Nephron (organoid): Measurements from ENCODE around the gene DIS3L2.

Experiments
- H3K27ac Mint-ChIP-seq, 3 experiments: 2 replicates each; pipeline ENCODE4 v1.8.0; 2020; ENCODE audit warnings: mixed read lengths in 3 of 3, mild to moderate bottlenecking in 2 of 3, moderate library complexity in 1 of 3
- H3K27me3 Mint-ChIP-seq: 2 replicates; pipeline ENCODE4 v1.8.0; 2021; ENCODE audit warnings: low read depth, mild to moderate bottlenecking, moderate library complexity, mixed read lengths
- H3K36me3 Mint-ChIP-seq: 2 replicates; pipeline ENCODE4 v1.8.0; 2020; ENCODE audit warnings: low read depth, mixed read lengths
- H3K4me1 Mint-ChIP-seq: 2 replicates; pipeline ENCODE4 v1.8.0; 2020; ENCODE audit warnings: mixed read lengths
- H3K4me3 Mint-ChIP-seq, 3 experiments: 2 replicates each; pipeline ENCODE4 v1.8.0; 2020; ENCODE audit warnings: mild to moderate bottlenecking in 3 of 3, mixed read lengths in 3 of 3, moderate library complexity in 2 of 3
- H3K9me3 Mint-ChIP-seq: 2 replicates; pipeline ENCODE4 v1.8.0; 2020; ENCODE audit warnings: mixed read lengths
- TF ChIP-seq, protein P1 (sequence below), 3 experiments: fragments of 200-600 bp; sonication (generic); IDR thresholded peaks; one replicate each; pipeline ENCODE4 v1.5.0; 2021; ENCODE audit warnings: antibody characterized with exemption in 3 of 3; ENCODE audit not compliant: unreplicated experiment in 3 of 3

Gene DIS3L2

GRCh38 chr2:232013701-232014353 is 52.3 kb downstream of the DIS3L2 start:
- H3K27ac Mint-ChIP-seq: no peak overlapping the region
- no peak overlapping the region for H3K4me3 Mint-ChIP-seq
- no peaks in the 10 kb centered on the region for H3K27me3 Mint-ChIP-seq
- peaks cover 5% of the 10 kb centered on the region for H3K4me1 Mint-ChIP-seq
- peaks cover 3% of the 10 kb centered on the region for H3K9me3 Mint-ChIP-seq
- TF ChIP-seq, protein P1, sequence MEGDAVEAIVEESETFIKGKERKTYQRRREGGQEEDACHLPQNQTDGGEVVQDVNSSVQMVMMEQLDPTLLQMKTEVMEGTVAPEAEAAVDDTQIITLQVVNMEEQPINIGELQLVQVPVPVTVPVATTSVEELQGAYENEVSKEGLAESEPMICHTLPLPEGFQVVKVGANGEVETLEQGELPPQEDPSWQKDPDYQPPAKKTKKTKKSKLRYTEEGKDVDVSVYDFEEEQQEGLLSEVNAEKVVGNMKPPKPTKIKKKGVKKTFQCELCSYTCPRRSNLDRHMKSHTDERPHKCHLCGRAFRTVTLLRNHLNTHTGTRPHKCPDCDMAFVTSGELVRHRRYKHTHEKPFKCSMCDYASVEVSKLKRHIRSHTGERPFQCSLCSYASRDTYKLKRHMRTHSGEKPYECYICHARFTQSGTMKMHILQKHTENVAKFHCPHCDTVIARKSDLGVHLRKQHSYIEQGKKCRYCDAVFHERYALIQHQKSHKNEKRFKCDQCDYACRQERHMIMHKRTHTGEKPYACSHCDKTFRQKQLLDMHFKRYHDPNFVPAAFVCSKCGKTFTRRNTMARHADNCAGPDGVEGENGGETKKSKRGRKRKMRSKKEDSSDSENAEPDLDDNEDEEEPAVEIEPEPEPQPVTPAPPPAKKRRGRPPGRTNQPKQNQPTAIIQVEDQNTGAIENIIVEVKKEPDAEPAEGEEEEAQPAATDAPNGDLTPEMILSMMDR (IDR thresholded peaks at IDR 0.05; ENCODE audit: unreplicated experiment in 3 of 3): no peak
- H3K36me3 Mint-ChIP-seq: peaks cover 44% of the 10 kb centered on the region

DNA sequence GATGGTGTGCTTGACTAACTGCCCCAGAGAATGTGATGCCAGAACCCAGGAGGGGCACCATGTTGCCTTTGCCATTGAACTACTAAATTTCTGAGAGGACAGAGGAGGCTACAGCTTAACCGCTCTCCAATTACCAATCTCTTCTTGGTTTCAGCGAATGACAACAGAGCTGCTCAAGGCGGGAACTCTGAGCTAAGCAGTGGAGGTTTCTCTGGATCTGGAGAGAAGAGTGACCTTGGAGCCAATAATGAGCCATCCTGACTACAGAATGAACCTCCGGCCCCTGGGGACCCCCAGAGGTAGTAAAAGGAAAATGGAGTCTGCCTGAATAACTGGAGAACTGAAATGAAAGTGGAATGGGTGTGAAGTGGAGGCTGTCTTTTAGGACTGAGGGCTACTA is 53.2 kb downstream of the DIS3L2 start:
- Mint-ChIP-seq H3K4me3 (no peak overlapping the region), H3K27me3 (no peaks in the 10 kb centered on the region), H3K36me3 (peaks cover 40% of the 10 kb centered on the region), H3K27ac (no peak overlapping the region), H3K9me3 (peaks cover 3% of the 10 kb centered on the region), H3K4me1 (peaks cover 5% of the 10 kb centered on the region)
- TF ChIP-seq, protein P1 (IDR thresholded peaks at IDR 0.05; ENCODE audit: unreplicated experiment in 3 of 3): no peak

DNA sequence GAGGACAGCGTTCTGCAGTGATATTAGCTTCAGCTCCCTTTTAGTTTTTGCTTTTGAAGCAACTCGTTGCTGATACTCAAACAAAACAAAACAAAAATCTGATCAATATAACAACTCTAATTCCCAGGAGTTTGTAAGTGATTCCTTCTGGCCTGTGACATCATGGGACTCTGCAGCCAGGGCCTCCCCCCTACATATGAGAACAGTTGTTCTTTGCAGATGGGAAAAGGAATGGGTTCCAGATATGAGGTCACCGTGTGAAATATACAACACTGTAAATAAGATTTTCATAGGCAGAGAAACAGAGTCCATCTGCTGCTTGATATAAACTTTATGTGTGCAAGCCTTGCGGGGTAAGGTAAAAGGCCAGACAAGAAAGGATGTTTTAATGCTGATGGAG is 56.7 kb downstream of the DIS3L2 start:
- Mint-ChIP-seq H3K9me3 (no peaks in the 10 kb centered on the region), H3K27ac (no peak overlapping the region), H3K4me3 (no peak overlapping the region), H3K4me1 (peaks cover 5% of the 10 kb centered on the region), H3K27me3 (no peaks in the 10 kb centered on the region), H3K36me3 (peaks cover 43% of the 10 kb centered on the region)
- TF ChIP-seq, protein P1 (IDR thresholded peaks at IDR 0.05; ENCODE audit: unreplicated experiment in 3 of 3): no peak

DNA sequence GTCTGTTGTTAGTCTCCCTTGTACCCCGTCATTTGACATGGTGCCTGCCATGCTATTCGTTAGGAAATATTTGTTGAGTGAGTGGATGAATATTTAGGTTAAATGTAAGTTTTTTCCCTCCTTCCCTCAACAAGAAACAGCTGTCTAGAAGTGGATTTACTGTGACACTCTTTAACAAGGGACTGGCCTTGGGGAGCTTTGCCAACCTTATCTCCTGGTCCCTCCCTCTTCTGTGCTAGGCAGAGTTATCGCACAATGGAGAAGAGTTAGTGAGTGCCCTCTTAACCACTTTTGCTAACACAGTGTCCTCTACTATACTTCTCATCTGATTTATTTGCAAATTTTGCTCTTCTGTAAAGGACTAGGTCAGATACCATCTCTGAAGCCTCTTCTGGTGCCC is 61.2 kb downstream of the DIS3L2 start:
- Mint-ChIP-seq H3K36me3 (peaks cover 33% of the 10 kb centered on the region), H3K9me3 (no peaks in the 10 kb centered on the region), H3K4me1 (peaks cover 17% of the 10 kb centered on the region), H3K4me3 (no peak overlapping the region), H3K27ac (no peak overlapping the region), H3K27me3 (no peaks in the 10 kb centered on the region)
- TF ChIP-seq, protein P1 (IDR thresholded peaks at IDR 0.05; ENCODE audit: unreplicated experiment in 3 of 3): no peak

DNA sequence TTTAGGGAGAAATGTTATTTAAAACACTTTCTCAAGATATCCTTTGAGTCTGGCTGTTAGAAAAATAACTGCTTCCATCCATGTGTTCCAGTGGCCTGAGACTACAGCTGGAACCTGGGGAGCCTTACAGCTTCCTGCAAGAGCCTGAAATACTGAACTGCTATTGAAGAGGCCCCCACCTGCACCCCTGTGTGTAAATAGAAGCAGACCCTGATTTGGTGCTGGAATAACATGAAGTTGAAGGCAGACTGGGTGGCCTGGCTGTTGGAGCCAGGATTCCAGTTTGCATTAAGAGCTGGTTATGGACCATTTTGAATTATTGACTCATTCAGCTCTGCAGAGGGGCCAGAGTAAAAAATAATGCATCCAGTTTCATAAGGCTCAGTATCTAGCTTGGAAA is 61.9 kb downstream of the DIS3L2 start:
- Mint-ChIP-seq H3K4me1 (peaks cover 14% of the 10 kb centered on the region), H3K27ac (no peak overlapping the region), H3K4me3 (no peak overlapping the region), H3K9me3 (no peaks in the 10 kb centered on the region), H3K36me3 (peaks cover 26% of the 10 kb centered on the region), H3K27me3 (no peaks in the 10 kb centered on the region)
- TF ChIP-seq, protein P1 (IDR thresholded peaks at IDR 0.05; ENCODE audit: unreplicated experiment in 3 of 3): no peak

GRCh38 chr2:232024457-232024856 is 62.9 kb downstream of the DIS3L2 start:
- H3K9me3 Mint-ChIP-seq: no peaks in the 10 kb centered on the region
- no peak overlapping the region for H3K27ac Mint-ChIP-seq
- no peaks in the 10 kb centered on the region for H3K27me3 Mint-ChIP-seq
- H3K4me1 Mint-ChIP-seq: peaks cover 24% of the 10 kb centered on the region
- H3K4me3 Mint-ChIP-seq: no peak overlapping the region
- TF ChIP-seq, protein P1 (IDR thresholded peaks at IDR 0.05; ENCODE audit: unreplicated experiment in 3 of 3): no peak
- H3K36me3 Mint-ChIP-seq: peaks cover 25% of the 10 kb centered on the region
